Measurements from ENCODE around the gene BNIPL.

Gene BNIPL

DNA sequence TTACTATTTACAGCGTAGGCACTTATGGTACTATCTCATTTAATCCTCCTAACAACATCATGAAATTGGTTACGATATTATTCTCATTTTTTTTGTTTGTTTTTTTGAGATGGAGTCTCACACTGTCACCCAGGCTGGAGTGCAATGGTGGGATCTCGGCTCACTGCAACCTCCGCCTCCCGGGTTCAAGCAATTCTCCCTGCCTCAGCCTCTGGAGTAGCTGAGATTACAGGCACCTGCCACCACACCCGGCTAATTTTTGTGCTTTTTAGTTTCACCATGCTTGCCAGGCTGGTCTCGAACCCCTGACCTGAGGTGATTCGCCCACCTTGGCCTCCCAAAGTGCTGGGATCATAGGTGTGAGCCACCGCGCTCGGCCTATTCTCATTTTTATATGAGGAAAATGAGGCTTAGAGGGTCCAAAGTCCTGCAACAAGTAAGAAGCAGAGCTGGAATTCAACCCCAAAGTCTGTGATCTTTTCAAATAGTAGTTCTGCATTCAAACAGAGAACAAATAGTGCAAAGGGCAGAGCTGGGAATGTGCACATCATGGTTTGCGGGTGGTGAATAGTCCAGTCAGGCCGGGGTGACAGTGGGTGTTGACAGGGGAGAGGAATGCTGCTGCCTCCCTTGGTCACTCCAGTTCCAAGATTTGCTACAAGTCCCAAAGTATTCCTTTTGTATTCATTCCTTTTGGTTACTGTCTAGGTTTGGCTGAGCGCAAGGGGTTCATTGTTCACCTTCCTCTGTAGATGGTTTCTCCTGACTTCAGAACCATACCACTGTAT is 23.5 kb upstream of the BNIPL start:
- in situ Hi-C loops (cut with HindIII; ENCODE audit: low sequenced_read_pairs) = no loop called here
- H3K4me3 ChIP-seq (ENCODE audit: low read depth, low read length) = no peak overlapping the region
- TF ChIP-seq, protein P1, sequence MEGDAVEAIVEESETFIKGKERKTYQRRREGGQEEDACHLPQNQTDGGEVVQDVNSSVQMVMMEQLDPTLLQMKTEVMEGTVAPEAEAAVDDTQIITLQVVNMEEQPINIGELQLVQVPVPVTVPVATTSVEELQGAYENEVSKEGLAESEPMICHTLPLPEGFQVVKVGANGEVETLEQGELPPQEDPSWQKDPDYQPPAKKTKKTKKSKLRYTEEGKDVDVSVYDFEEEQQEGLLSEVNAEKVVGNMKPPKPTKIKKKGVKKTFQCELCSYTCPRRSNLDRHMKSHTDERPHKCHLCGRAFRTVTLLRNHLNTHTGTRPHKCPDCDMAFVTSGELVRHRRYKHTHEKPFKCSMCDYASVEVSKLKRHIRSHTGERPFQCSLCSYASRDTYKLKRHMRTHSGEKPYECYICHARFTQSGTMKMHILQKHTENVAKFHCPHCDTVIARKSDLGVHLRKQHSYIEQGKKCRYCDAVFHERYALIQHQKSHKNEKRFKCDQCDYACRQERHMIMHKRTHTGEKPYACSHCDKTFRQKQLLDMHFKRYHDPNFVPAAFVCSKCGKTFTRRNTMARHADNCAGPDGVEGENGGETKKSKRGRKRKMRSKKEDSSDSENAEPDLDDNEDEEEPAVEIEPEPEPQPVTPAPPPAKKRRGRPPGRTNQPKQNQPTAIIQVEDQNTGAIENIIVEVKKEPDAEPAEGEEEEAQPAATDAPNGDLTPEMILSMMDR (IDR thresholded peaks at IDR 0.05; ENCODE audit: low read depth, low read length, missing control alignments) = no peak
- DNase-seq (ENCODE audit: low read depth) = no peak

DNA sequence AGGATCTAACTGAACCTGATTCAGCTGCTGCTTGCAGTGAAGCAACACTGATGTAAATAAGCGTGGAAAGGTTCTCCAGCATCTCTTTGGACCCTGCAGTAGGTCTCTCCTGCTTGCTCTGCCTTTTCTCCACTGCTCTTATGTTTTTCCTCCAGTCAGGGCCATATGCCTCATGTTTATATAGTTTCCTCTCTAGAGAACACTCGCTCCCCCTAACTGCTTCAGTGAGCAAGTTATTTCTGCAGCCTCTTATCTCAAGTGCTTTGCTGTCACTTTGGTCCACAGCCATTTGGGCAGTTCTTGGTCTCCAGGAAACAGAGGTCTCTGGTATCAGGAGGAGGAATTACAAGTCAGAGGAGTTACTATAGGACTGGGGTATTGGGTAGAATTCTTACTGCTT is 22.9 kb upstream of the BNIPL start:
- TF ChIP-seq, protein P1 (IDR thresholded peaks at IDR 0.05; ENCODE audit: low read depth, low read length, missing control alignments) = no peak
- H3K4me3 ChIP-seq (ENCODE audit: low read depth, low read length) = no peak overlapping the region
- DNase-seq (ENCODE audit: low read depth) = no peak
- in situ Hi-C loops (cut with HindIII; ENCODE audit: low sequenced_read_pairs) = no loop called here

DNA sequence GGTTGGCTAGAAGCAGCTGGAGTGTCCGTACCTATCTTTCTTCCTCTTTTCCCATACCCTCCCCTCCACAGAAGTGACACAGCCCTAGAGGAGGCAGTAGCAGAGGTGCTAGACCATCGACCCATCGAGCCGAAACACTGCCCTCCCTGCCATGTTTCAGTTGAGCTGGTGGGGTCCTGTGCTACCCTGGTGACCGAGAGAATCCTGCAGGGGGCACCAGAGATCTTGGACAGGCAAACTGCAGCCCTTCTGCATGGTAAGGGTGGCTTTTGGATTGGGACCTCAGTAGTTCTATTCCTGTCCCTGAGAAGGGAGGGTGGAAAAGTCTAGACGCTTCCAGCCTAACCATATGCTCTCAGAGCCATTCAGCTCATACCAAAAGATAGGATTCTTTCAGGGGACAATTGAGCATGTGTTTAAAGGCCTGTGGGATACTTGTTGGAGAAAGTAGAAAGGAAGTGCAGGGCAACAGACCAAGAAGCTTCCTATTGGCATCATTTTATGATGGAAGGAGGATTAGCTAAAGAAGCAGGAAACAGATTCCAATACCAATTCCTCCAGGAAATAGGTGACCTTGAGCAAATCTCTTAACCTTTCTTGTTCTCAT is 11.7 kb upstream of the BNIPL start:
- in situ Hi-C loops (cut with HindIII; ENCODE audit: low sequenced_read_pairs) = no loop called here
- peak; percentile 41 for DNase-seq (ENCODE audit: low read depth)
- H3K4me3 ChIP-seq (ENCODE audit: low read depth, low read length) = no peak overlapping the region
- TF ChIP-seq, protein P1 (IDR thresholded peaks at IDR 0.05; ENCODE audit: low read depth, low read length, missing control alignments) = peak; percentile 81

DNA sequence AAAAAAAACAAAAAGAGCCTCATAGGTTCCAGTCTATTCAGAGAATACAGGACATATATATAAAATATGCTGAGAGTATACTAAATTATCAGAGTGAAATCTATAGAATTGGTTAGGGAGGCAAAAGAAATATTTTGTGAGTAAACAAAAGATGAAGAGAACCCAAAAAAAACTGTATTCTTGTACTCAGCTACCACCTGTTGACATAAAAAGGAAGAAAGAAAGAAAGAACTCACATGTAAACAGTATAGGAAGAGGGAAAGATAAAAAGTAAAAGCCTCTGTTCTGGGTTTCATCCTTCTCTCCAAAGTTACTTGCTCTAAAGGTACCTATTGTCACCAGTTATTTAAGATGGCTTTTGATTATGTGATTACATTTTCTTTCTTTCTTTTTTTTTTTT is 9.9 kb upstream of the BNIPL start:
- TF ChIP-seq, protein P1 (IDR thresholded peaks at IDR 0.05; ENCODE audit: low read depth, low read length, missing control alignments) = no peak
- in situ Hi-C loops (cut with HindIII; ENCODE audit: low sequenced_read_pairs) = no loop called here
- no peak for DNase-seq (ENCODE audit: low read depth)
- H3K4me3 ChIP-seq (ENCODE audit: low read depth, low read length) = no peak overlapping the region

DNA sequence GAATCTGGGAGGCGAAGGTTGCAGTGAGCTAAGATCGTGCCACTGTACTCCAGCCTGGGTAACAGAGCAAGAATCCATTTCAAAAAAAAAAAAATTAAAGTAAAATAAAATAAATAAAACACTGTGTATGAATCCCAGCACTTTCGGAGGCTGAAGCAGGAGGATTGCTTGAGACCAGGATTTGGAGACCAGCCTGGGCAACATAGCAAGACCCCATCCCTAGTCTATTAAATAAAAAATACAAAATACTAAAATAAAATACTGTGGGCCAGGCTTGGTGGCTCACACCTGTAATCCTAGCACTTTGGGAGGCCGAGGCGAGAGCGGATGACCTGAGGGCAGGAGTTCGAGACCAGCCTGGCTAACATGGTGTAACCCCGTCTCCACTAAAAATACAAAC is 4.2 kb upstream of the BNIPL start:
- TF ChIP-seq, protein P1 (IDR thresholded peaks at IDR 0.05; ENCODE audit: low read depth, low read length, missing control alignments) = no peak
- no peak overlapping the region for H3K4me3 ChIP-seq (ENCODE audit: low read depth, low read length)
- in situ Hi-C loops (cut with HindIII; ENCODE audit: low sequenced_read_pairs) = no loop called here
- no peak for DNase-seq (ENCODE audit: low read depth)

GRCh38 chr1:151035167-151035566 is 1.2 kb upstream of the BNIPL start:
- TF ChIP-seq, protein P1 (IDR thresholded peaks at IDR 0.05; ENCODE audit: low read depth, low read length, missing control alignments) = no peak
- in situ Hi-C loops (cut with HindIII; ENCODE audit: low sequenced_read_pairs) = no loop called here
- DNase-seq (ENCODE audit: low read depth) = no peak
- H3K4me3 ChIP-seq (ENCODE audit: low read depth, low read length) = no peak overlapping the region
